HepG2 (cell line): ENCODE measurements around the gene RUSC1. TPM values are rescaled to one million over a fixed set of nuclear protein-coding genes. Genes with fewer than 3 reads are reported as not detected.
A peak's percentile ranks its signal among the peaks of the same experiment; 100 is the strongest.

Experiments
- HOXD1 ChIP-seq: sonication (generic); formaldehyde crosslinking; IDR thresholded peaks from 2 replicates; pipeline ENCODE4 v1.5.0; 2020; ENCODE audit warnings: missing genetic modification reagents
- ISX ChIP-seq: sonication (generic); formaldehyde crosslinking; conservative IDR thresholded peaks from 2 replicates; pipeline ENCODE4 v1.5.0; 2020; ENCODE audit warnings: missing genetic modification reagents
- TMF1 ChIP-seq: sonication (generic); formaldehyde crosslinking; IDR thresholded peaks from 2 replicates; pipeline ENCODE4 v1.8.1; 2022; ENCODE audit warnings: low read depth, missing genetic modification reagents
- polyA plus RNA-seq, 8 experiments: library from polyadenylated mRNA; depleted of rRNA in 3 of 8; stranded (reverse) in 7 of 8; unstranded in 1 of 8; fragments of >200 nt; fragmentation: Illumina TruSeq in 4 of 8; extraction: Trizol in 4 of 8; gene quantifications; 2 replicates each; pipeline versions ENCODE4 v1.2.1 to v1.2.3, GENCODE V29; 2011 to 2016; ENCODE audit warnings: low read depth in 4 of 8, missing spikeins in 1 of 8, mixed read lengths in 1 of 8; ENCODE audit not compliant: insufficient read depth in 1 of 8
- total RNA-seq, 5 experiments: library from RNA; depleted of rRNA; stranded (reverse); fragments of >200 nt; fragmentation: Illumina TruSeq; extraction: Trizol; gene quantifications; 2 replicates each; pipeline ENCODE4 v1.2.3, GENCODE V29; 2016; ENCODE audit warnings: low read depth in 1 of 5
- TF ChIP-seq, protein P1 (sequence below): IDR thresholded peaks from 2 replicates; pipeline ENCODE4 v1.6.1; 2016; ENCODE audit warnings: missing compliant biosample characterization, missing genetic modification reagents, borderline replicate concordance
- TF ChIP-seq, protein P2 (sequence below): sonication (generic); formaldehyde crosslinking; IDR thresholded peaks from 2 replicates; pipeline ENCODE4 v1.4.0; 2020; ENCODE audit warnings: missing genetic modification reagents
- TF ChIP-seq, protein P3 (sequence below): sonication (generic); formaldehyde crosslinking; IDR thresholded peaks from 2 replicates; pipeline ENCODE4 v1.5.0; 2020; ENCODE audit warnings: mild to moderate bottlenecking, missing genetic modification reagents, borderline replicate concordance

RUSC1 gene
- total and polyA plus RNA-seq, 2 of the 13 experiments (the other 11 are each of a cell fraction or from before 2014, with no cell fraction given), result 18.7 to 20.4 TPM

DNA sequence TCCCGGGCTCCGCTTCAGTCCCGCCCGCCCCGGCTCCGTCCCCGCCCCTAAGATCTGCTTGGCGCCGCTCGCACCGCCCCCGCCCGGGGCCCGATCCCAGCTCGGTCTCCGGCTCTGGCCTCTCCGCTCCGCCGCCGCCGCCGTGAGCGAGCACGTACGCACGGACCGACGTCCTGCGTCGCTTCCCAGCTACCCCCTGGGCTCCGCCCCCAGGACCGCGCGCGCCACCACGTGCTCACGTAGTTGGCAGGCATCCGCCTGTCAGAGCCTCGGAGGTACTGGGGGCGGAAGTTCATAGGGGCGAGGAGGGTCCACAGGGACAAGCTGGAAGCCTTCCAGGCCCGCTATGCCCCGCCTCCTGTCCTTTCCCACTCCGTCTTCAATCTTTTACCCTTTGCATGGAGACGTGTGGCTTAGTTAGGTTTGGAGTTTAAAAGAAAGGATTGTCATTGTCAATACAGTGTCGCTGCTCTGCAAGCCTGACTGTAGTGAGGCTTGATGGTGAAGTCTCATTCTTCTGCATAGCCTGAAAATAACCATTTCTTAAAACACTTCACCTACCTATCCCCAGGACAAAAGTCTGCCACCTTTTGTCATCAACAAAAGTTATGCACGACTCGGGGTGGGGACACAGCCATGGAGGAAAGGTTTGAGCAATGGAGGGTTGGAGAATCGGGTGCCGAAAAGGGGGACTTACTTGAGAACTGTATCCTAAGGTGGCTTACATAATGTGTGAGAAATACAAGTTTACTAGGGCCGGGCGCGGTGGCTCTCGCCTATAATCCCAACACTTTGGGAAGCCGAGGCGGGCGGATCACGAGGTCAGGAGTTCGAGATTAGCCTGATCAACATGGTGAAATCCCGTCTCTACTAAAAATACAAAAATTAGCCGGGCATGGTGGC lies 47.1 kb upstream of the RUSC1 start, which contains the start of gene CLK2 (continued):
- TF ChIP-seq, protein P1, sequence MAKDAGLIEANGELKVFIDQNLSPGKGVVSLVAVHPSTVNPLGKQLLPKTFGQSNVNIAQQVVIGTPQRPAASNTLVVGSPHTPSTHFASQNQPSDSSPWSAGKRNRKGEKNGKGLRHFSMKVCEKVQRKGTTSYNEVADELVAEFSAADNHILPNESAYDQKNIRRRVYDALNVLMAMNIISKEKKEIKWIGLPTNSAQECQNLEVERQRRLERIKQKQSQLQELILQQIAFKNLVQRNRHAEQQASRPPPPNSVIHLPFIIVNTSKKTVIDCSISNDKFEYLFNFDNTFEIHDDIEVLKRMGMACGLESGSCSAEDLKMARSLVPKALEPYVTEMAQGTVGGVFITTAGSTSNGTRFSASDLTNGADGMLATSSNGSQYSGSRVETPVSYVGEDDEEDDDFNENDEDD (CRISPR knock-in tag), result peak; percentile 93
- TF ChIP-seq TMF1 (CRISPR knock-in tag) (0 out of 2 replicates have a peak, but pooled peaks have one; percentile 27), ISX (no peak), HOXD1 (CRISPR knock-in tag) (peak; percentile 33; the same call in 1 of the 2 replicates)
- TF ChIP-seq, protein P2, sequence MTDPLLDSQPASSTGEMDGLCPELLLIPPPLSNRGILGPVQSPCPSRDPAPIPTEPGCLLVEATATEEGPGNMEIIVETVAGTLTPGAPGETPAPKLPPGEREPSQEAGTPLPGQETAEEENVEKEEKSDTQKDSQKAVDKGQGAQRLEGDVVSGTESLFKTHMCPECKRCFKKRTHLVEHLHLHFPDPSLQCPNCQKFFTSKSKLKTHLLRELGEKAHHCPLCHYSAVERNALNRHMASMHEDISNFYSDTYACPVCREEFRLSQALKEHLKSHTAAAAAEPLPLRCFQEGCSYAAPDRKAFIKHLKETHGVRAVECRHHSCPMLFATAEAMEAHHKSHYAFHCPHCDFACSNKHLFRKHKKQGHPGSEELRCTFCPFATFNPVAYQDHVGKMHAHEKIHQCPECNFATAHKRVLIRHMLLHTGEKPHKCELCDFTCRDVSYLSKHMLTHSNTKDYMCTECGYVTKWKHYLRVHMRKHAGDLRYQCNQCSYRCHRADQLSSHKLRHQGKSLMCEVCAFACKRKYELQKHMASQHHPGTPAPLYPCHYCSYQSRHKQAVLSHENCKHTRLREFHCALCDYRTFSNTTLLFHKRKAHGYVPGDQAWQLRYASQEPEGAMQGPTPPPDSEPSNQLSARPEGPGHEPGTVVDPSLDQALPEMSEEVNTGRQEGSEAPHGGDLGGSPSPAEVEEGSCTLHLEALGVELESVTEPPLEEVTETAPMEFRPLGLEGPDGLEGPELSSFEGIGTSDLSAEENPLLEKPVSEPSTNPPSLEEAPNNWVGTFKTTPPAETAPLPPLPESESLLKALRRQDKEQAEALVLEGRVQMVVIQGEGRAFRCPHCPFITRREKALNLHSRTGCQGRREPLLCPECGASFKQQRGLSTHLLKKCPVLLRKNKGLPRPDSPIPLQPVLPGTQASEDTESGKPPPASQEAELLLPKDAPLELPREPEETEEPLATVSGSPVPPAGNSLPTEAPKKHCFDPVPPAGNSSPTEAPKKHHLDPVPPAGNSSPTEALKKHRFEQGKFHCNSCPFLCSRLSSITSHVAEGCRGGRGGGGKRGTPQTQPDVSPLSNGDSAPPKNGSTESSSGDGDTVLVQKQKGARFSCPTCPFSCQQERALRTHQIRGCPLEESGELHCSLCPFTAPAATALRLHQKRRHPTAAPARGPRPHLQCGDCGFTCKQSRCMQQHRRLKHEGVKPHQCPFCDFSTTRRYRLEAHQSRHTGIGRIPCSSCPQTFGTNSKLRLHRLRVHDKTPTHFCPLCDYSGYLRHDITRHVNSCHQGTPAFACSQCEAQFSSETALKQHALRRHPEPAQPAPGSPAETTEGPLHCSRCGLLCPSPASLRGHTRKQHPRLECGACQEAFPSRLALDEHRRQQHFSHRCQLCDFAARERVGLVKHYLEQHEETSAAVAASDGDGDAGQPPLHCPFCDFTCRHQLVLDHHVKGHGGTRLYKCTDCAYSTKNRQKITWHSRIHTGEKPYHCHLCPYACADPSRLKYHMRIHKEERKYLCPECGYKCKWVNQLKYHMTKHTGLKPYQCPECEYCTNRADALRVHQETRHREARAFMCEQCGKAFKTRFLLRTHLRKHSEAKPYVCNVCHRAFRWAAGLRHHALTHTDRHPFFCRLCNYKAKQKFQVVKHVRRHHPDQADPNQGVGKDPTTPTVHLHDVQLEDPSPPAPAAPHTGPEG, result no peak; the same call in 1 of the 2 replicates
- TF ChIP-seq, protein P3, sequence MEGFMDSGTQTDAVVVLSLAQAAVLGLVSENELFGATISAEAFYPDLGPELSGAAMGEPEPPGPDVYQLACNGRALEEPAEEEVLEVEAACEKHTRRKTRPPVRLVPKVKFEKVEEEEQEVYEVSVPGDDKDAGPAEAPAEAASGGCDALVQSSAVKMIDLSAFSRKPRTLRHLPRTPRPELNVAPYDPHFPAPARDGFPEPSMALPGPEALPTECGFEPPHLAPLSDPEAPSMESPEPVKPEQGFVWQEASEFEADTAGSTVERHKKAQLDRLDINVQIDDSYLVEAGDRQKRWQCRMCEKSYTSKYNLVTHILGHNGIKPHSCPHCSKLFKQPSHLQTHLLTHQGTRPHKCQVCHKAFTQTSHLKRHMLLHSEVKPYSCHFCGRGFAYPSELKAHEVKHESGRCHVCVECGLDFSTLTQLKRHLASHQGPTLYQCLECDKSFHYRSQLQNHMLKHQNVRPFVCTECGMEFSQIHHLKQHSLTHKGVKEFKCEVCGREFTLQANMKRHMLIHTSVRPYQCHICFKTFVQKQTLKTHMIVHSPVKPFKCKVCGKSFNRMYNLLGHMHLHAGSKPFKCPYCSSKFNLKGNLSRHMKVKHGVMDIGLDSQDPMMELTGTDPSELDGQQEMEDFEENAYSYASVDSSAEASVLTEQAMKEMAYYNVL (CRISPR knock-in tag), result no peak
